Mesendoderm (in vitro differentiated cells): Measurements from ENCODE around the gene SLTM.
"Not testable (repeated sequence)": the region's sequence is repeated elsewhere in the genome, so short reads cannot be mapped to it uniquely, and the experiment has no call there.

Experiments used
- DNase-seq: peaks from one replicate; pipeline ENCODE4 v3.0.0; 2013
- H2AK5ac ChIP-seq: 2 replicates; pipeline ENCODE4 v1.6.1; 2013; ENCODE audit warnings: low read length, inconsistent platforms
- H2BK120ac ChIP-seq: 2 replicates; pipeline ENCODE4 v1.6.1; 2013; ENCODE audit warnings: low read depth, mild to moderate bottlenecking, low read length, moderate library complexity, mixed read lengths
- H2BK15ac ChIP-seq: replicated peaks from 2 replicates; pipeline ENCODE4 v1.6.1; 2013; ENCODE audit warnings: low read depth, mild to moderate bottlenecking, moderate library complexity
- H2BK5ac ChIP-seq: 2 replicates; pipeline ENCODE4 v1.6.1; 2013; ENCODE audit warnings: low read length, inconsistent platforms
- H3K18ac ChIP-seq: 2 replicates; pipeline ENCODE4 v1.6.1; 2013; ENCODE audit warnings: mild to moderate bottlenecking, low read length, mixed read lengths
- H3K23ac ChIP-seq: one replicate; pipeline ENCODE4 v1.6.1; 2013; ENCODE audit warnings: low read length
- H3K27ac ChIP-seq: 2 replicates; pipeline ENCODE4 v1.5.1; 2013; ENCODE audit warnings: low read depth, mild to moderate bottlenecking, inconsistent platforms, low read length, moderate library complexity
- H3K27me3 ChIP-seq: 2 replicates; pipeline ENCODE4 v1.6.1; 2013; ENCODE audit warnings: low read length, control low read depth, mild to moderate bottlenecking, inconsistent platforms; ENCODE audit not compliant: insufficient read depth, poor library complexity
- H3K36me3 ChIP-seq: 2 replicates; pipeline ENCODE4 v1.6.1; 2013; ENCODE audit warnings: low read length, inconsistent platforms; ENCODE audit not compliant: control insufficient read depth, insufficient read depth
- H3K4ac ChIP-seq: one replicate; pipeline ENCODE4 v1.6.1; 2013; ENCODE audit warnings: low read depth, mild to moderate bottlenecking, low read length, moderate library complexity
- H3K4me1 ChIP-seq: 2 replicates; pipeline ENCODE4 v1.6.1; 2013; ENCODE audit warnings: low read depth, low read length, inconsistent platforms; ENCODE audit not compliant: control insufficient read depth
- H3K4me2 ChIP-seq: 2 replicates; pipeline ENCODE4 v1.6.1; 2013; ENCODE audit warnings: low read length
- H3K4me3 ChIP-seq: 2 replicates; pipeline ENCODE4 v1.5.1; 2013; ENCODE audit warnings: mild to moderate bottlenecking, low read length
- H3K56ac ChIP-seq: one replicate; pipeline ENCODE4 v1.6.1; 2013; ENCODE audit warnings: low read length
- H3K79me1 ChIP-seq: 2 replicates; pipeline ENCODE4 v1.6.1; 2013; ENCODE audit warnings: low read length, inconsistent platforms
- H3K79me2 ChIP-seq: 2 replicates; pipeline ENCODE4 v1.6.1; 2013; ENCODE audit warnings: mild to moderate bottlenecking, low read length; ENCODE audit not compliant: control insufficient read depth, insufficient read depth
- H3K9ac ChIP-seq: 2 replicates; pipeline ENCODE4 v1.6.1; 2013; ENCODE audit warnings: low read length, inconsistent platforms
- H4K5ac ChIP-seq: one replicate; pipeline ENCODE4 v1.6.1; 2013; ENCODE audit warnings: low read length
- H4K8ac ChIP-seq: one replicate; pipeline ENCODE4 v1.6.1; 2013; ENCODE audit warnings: low read depth, mild to moderate bottlenecking, control low read depth, low read length, moderate library complexity
- WGBS: extraction: QIAGEN DNeasy Blood & Tissue Kit; methylation state at CpG from one replicate; pipeline ENCODE4 v1.1.7; 2013; ENCODE audit warnings: low lambda C conversion rate, missing lambda C conversion rate; ENCODE audit not compliant: insufficient coverage; ENCODE audit errors: extremely low coverage; 5-methylcytosine and 5-hydroxymethylcytosine counted together

SLTM gene

DNA sequence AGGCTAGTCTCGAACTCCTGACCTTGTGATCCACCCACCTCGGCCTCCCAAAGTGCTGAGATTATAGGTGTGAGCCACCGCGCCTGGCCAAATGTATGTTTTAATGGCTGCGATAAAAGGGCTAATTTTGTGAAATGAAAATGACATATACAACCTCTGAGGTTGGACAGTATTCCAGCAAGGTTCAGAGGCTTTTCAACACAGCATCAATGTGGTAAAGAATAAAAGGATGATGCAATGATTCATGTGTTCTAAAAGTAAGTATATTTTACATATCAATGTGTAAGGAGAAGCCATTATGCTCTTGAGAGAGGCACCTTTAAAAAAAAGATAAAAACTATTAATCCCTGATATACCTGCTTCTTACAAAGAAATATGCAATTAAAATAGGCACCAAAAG is 6.7 kb downstream of the SLTM start:
- no peak for DNase-seq

DNA sequence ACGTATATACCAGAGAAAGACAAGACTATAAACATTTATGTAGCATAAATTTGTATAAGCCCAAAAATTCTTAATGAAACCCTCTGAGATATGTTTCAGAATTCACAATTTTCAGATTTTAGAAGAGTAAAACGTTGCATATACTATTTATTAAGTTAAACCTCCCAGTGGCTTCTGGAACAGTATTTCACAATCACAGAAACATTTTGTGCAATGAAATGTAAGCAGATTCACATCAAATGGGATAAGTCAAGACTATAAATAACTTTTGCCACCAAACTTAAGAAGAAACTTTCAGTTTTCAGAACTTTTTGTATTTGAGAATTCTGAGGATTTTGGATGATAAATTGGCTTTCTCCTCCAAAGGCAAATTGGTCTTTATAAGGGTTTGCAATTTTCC is 9.2 kb downstream of the SLTM start:
- Histone ChIP-seq H2AK5ac (no peak overlapping the region), H3K79me2 (peaks cover 40% of the 10 kb centered on the region), H3K56ac (no peak overlapping the region), H2BK15ac (no peak overlapping the region), H3K4me2 (no peak overlapping the region), H3K18ac (no peak overlapping the region), H3K4ac (no peak overlapping the region), H3K27me3 (no peaks in the 10 kb centered on the region), H2BK120ac (no peak overlapping the region), H3K27ac (no peak overlapping the region), H3K23ac (no peak overlapping the region), H3K4me3 (no peak overlapping the region), H2BK5ac (no peak overlapping the region), H3K4me1 (no peaks in the 10 kb centered on the region), H3K79me1 (peaks cover 5% of the 10 kb centered on the region), H3K36me3 (no peaks in the 10 kb centered on the region), H3K9ac (no peak overlapping the region), H4K5ac (no peak overlapping the region), H4K8ac (no peak overlapping the region)
- WGBS = no CpG with 5 or more reads among the region's 2 CpGs
- no peak for DNase-seq

More for the DNA sequence above, 6.7 kb downstream of the SLTM start:
- H3K27ac ChIP-seq = no peak overlapping the region
- no peak overlapping the region for H3K4me2 ChIP-seq
- no peaks in the 10 kb centered on the region for H3K4me1 ChIP-seq
- no peak overlapping the region for H3K4ac ChIP-seq
- H4K5ac ChIP-seq = no peak overlapping the region
- H3K4me3 ChIP-seq = no peak overlapping the region
- H3K27me3 ChIP-seq = no peaks in the 10 kb centered on the region
- H2BK15ac ChIP-seq = no peak overlapping the region
- H3K79me1 ChIP-seq = peaks cover 5% of the 10 kb centered on the region
- no peak overlapping the region for H2BK120ac ChIP-seq
- H3K56ac ChIP-seq = no peak overlapping the region
- no peaks in the 10 kb centered on the region for H3K36me3 ChIP-seq
- H3K18ac ChIP-seq = no peak overlapping the region
- H4K8ac ChIP-seq = no peak overlapping the region
- H3K79me2 ChIP-seq = peaks cover 44% of the 10 kb centered on the region
- no peak overlapping the region for H2BK5ac ChIP-seq
- no CpG with 5 or more reads among the region's 5 CpGs for WGBS
- no peak overlapping the region for H2AK5ac ChIP-seq
- no peak overlapping the region for H3K9ac ChIP-seq
- H3K23ac ChIP-seq = no peak overlapping the region

DNA sequence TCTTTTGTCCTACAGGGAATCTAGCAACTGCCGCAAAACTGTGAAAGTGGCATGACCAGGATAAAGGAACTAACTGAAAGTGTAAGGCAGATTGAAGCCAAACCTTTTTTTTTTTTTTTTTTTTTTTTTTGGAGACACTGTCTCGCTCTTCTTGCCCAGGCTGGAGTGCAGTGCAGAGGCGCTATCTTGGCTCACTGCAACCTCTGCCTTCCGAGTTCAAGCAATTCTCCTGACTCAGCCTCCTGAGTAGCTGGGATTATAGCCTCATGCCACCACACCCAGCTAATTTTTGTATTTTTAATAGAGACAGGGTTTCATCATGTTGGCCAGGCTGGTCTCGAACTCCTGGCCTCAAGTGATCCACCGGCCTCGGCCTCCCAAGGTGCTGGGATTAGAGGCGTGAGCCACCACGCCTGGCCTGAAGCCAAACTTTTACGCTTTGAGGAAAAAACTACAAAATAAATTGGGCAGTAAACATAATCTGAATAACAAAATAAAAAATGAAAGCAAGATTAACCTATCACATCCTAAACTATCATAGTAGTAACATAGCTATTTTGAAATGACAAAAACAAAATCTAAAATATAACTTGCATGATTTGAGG is 9.7 kb downstream of the SLTM start:
- H2AK5ac ChIP-seq = no peak overlapping the region
- H2BK120ac ChIP-seq = no peak overlapping the region
- H3K79me2 ChIP-seq = peaks cover 37% of the 10 kb centered on the region
- WGBS = no CpG with 5 or more reads among the region's 10 CpGs
- no peak overlapping the region for H3K9ac ChIP-seq
- no peaks in the 10 kb centered on the region for H3K27me3 ChIP-seq
- no peak overlapping the region for H2BK5ac ChIP-seq
- no peak overlapping the region for H2BK15ac ChIP-seq
- no peak overlapping the region for H3K56ac ChIP-seq
- H3K27ac ChIP-seq = no peak overlapping the region
- no peaks in the 10 kb centered on the region for H3K4me1 ChIP-seq
- no peak overlapping the region for H3K4me2 ChIP-seq
- peaks cover 5% of the 10 kb centered on the region for H3K79me1 ChIP-seq
- no peak overlapping the region for H3K23ac ChIP-seq
- no peak overlapping the region for H4K5ac ChIP-seq
- no peak for DNase-seq
- H3K18ac ChIP-seq = no peak overlapping the region
- no peak overlapping the region for H3K4ac ChIP-seq
- H3K4me3 ChIP-seq = no peak overlapping the region
- H4K8ac ChIP-seq = no peak overlapping the region
- no peaks in the 10 kb centered on the region for H3K36me3 ChIP-seq

DNA sequence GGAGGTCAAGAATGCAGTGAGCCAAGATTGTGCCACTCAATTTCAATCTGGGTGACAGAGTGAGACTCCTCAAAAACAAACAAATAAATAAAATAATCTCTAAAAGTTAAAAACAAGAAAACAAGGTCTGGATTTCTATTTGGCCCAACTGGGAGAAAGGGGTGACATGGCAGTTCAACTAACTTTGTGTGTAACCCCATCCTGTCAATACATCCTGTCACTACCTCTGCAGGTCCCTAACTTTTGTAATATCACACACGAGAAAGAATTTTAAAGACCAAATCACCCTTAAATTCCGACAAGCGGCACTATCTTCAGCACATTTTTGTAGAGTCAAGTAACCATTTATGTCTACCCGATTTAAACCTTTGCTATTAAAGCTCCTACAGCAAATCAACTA is 10.2 kb downstream of the SLTM start:
- Histone ChIP-seq H2AK5ac (no peak overlapping the region), H3K23ac (no peak overlapping the region), H3K56ac (no peak overlapping the region), H3K18ac (no peak overlapping the region), H3K79me2 (peaks cover 37% of the 10 kb centered on the region), H3K4ac (no peak overlapping the region), H3K4me3 (no peak overlapping the region), H3K4me2 (no peak overlapping the region), H4K5ac (no peak overlapping the region), H3K79me1 (peaks cover 5% of the 10 kb centered on the region), H2BK5ac (no peak overlapping the region), H3K36me3 (no peaks in the 10 kb centered on the region), H3K27ac (no peak overlapping the region), H4K8ac (no peak overlapping the region), H3K4me1 (no peaks in the 10 kb centered on the region), H3K9ac (no peak overlapping the region), H2BK120ac (no peak overlapping the region), H3K27me3 (no peaks in the 10 kb centered on the region), H2BK15ac (no peak overlapping the region)
- no peak for DNase-seq
- no CpG with 5 or more reads among the region's 4 CpGs for WGBS

DNA sequence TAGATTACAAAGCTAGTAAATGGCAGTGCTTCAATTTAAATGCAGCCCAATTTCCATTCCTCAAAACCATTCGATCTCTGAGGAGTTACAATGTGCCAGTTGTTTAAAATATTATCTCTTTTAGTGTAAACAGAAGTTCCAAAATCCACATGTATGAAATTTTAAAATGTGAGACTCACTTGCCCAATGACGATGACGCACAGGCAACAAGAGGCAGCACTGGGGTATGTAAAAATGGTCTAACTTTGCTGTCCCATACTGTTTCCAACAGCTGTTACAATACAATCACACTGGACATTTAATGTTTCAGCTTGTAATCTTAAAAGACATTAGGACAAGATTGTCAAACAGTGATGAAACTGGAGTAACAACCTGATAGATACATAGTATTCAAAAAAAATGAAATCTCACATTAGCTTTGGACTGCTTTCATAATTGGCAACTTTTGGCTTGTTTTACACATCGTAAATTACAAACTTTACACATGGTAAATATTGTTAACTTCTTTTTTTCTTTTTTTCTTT is 12.2 kb downstream of the SLTM start:
- no peak overlapping the region for H3K27ac ChIP-seq
- H3K79me1 ChIP-seq = peaks cover 5% of the 10 kb centered on the region
- no peak for DNase-seq
- H3K4me2 ChIP-seq = no peak overlapping the region
- no peak overlapping the region for H3K23ac ChIP-seq
- H2BK120ac ChIP-seq = no peak overlapping the region
- no peak overlapping the region for H4K8ac ChIP-seq
- no peak overlapping the region for H3K18ac ChIP-seq
- no peaks in the 10 kb centered on the region for H3K4me1 ChIP-seq
- H4K5ac ChIP-seq = no peak overlapping the region
- H3K4ac ChIP-seq = no peak overlapping the region
- no peak overlapping the region for H2BK5ac ChIP-seq
- peaks cover 32% of the 10 kb centered on the region for H3K79me2 ChIP-seq
- H2AK5ac ChIP-seq = no peak overlapping the region
- no peak overlapping the region for H3K56ac ChIP-seq
- no peak overlapping the region for H3K9ac ChIP-seq
- no peaks in the 10 kb centered on the region for H3K36me3 ChIP-seq
- no peak overlapping the region for H3K4me3 ChIP-seq
- H3K27me3 ChIP-seq = no peaks in the 10 kb centered on the region
- no CpG with 5 or more reads among the region's 4 CpGs for WGBS
- no peak overlapping the region for H2BK15ac ChIP-seq

GRCh38 chr15:58920447-58920846 is 13.0 kb downstream of the SLTM start:
- H3K27me3 ChIP-seq, H3K36me3 ChIP-seq: not testable (repeated sequence)

More at GRCh38 chr15:58920447-58920846, 13.0 kb downstream of the SLTM start:
- not testable (repeated sequence) for H4K8ac ChIP-seq, H3K9ac ChIP-seq, H3K4me2 ChIP-seq, H3K23ac ChIP-seq, H3K4me3 ChIP-seq, H3K4me1 ChIP-seq, H2BK15ac ChIP-seq, H2BK120ac ChIP-seq, H2BK5ac ChIP-seq, H3K56ac ChIP-seq, H3K18ac ChIP-seq, H4K5ac ChIP-seq, DNase-seq, H3K79me1 ChIP-seq, H3K27ac ChIP-seq, H2AK5ac ChIP-seq, H3K4ac ChIP-seq
- no CpG with 5 or more reads among the region's 7 CpGs for WGBS
- peaks cover 32% of the 10 kb centered on the region for H3K79me2 ChIP-seq
